HCT116 (cell line): ENCODE results near the gene GJD2. TPM values are rescaled to one million over a fixed set of nuclear protein-coding genes. Genes with fewer than 3 reads are reported as not detected.

ENCODE experiments used
- ATAC-seq: fragments of 200-7000 bp; cut with Tn5 transposase; 2 replicates; pipeline ENCODE4 v1.9.1; 2020; ENCODE audit warnings: mild to moderate bottlenecking, moderate library complexity
- BruUV-seq: library from RNA; stranded (reverse); fragments of 400-500 nt; replicated peaks from 2 replicates; lab custom pipeline; 2021; lab: Mats Ljungman, UMichigan
- CTCF ChIA-PET: fragments of 300-600 bp; sonication (Branson Sonifier 250); formaldehyde crosslinking; loops from one replicate; lab custom pipeline; 2021; ENCODE audit warnings: antibody characterized with exemption; lab: Charles Lee
- POLR2A ChIA-PET: fragments of 300-600, 350-600 bp; sonication (Branson Sonifier 250); formaldehyde crosslinking; loops from one replicate; lab custom pipeline; 2021; ENCODE audit warnings: antibody characterized with exemption; lab: Charles Lee
- RAD21 ChIA-PET, 2 experiments: fragments of 300-600 bp; sonication (Branson Sonifier 250); formaldehyde crosslinking; loops; one replicate each; lab custom pipeline; 2023; ENCODE audit warnings: low total read pairs in 2 of 2; ENCODE audit not compliant: uncharacterized antibody in 2 of 2, unreplicated experiment in 2 of 2, low non-redundant PET in 1 of 2; lab: Charles Lee
- DNase-seq: peaks from one replicate; pipeline ENCODE4 v3.0.0-alpha.2; 2010; ENCODE audit warnings: low read depth, low spot score
- H2AFZ ChIP-seq: fragments of 200-600 bp; shearing (Covaris generic), sonication (generic); 2 replicates; pipeline ENCODE4 v1.6.1; 2017; ENCODE audit warnings: low read depth, mixed run types, mixed read lengths, antibody characterized with exemption, low read length; ENCODE audit not compliant: poor library complexity, severe bottlenecking
- H3K27ac ChIP-seq: 2 replicates; pipeline ENCODE4 v1.5.1; 2012; ENCODE audit warnings: low read depth, low read length
- H3K27me3 ChIP-seq: fragments of 200-600 bp; sonication (generic); 2 replicates; pipeline ENCODE4 v1.6.1; 2016; ENCODE audit warnings: mixed run types, low read length, mixed read lengths; ENCODE audit not compliant: insufficient read depth
- H3K36me3 ChIP-seq, 2 experiments: fragments of 200-500 bp in 1 of 2; fragments of 200-600 bp in 1 of 2; sonication (Bioruptor generic) in 1 of 2; sonication (generic) in 1 of 2; 2 replicates each; pipeline versions ENCODE4 v1.5.1 to v1.6.1; 2014 to 2016; ENCODE audit warnings: low read length in 2 of 2, inconsistent platforms in 1 of 2, mixed read lengths in 1 of 2, mixed run types in 1 of 2; ENCODE audit not compliant: insufficient read depth in 2 of 2, control insufficient read depth in 1 of 2
- H3K4me1 ChIP-seq, 2 experiments: fragments of 200-600 bp in 1 of 2; sonication (generic) in 1 of 2; 2 replicates each; pipeline versions ENCODE4 v1.5.1 to v1.6.1; 2012 to 2017; ENCODE audit warnings: low read length in 2 of 2, inconsistent platforms in 1 of 2, mild to moderate bottlenecking in 1 of 2, mixed read lengths in 1 of 2, mixed run types in 1 of 2, moderate library complexity in 1 of 2; ENCODE audit not compliant: insufficient read depth in 2 of 2, control insufficient read depth in 1 of 2
- H3K4me2 ChIP-seq: fragments of 200-600 bp; sonication (generic); 2 replicates; pipeline ENCODE4 v1.6.1; 2017; ENCODE audit warnings: mixed run types, low read length, mixed read lengths
- H3K4me3 ChIP-seq, 2 experiments: fragments of 200-600 bp in 1 of 2; sonication (generic) in 1 of 2; replicated peaks in 1 of 2; 2 replicates each; pipeline ENCODE4 v1.5.1; 2011 to 2016; ENCODE audit warnings: low read length in 2 of 2, control low read depth in 1 of 2, low read depth in 1 of 2, mild to moderate bottlenecking in 1 of 2, mixed read lengths in 1 of 2, mixed run types in 1 of 2
- H3K79me2 ChIP-seq: fragments of 200-600 bp; sonication (generic); 2 replicates; pipeline ENCODE4 v1.6.1; 2017; ENCODE audit warnings: mild to moderate bottlenecking, mixed run types, low read length, moderate library complexity, mixed read lengths; ENCODE audit not compliant: insufficient read depth
- H3K9ac ChIP-seq: fragments of 200-600 bp; sonication (generic); 2 replicates; pipeline ENCODE4 v1.6.1; 2016; ENCODE audit warnings: low read length, mixed read lengths
- H3K9me2 ChIP-seq: fragments of 200-600 bp; sonication (generic), shearing (Covaris generic); 2 replicates; pipeline ENCODE4 v1.6.1; 2017; ENCODE audit warnings: mixed run types, mild to moderate bottlenecking, moderate library complexity; ENCODE audit not compliant: insufficient read depth
- H3K9me3 ChIP-seq, 2 experiments: fragments of 200-500 bp in 1 of 2; fragments of 200-600 bp in 1 of 2; sonication (Bioruptor generic) in 1 of 2; sonication (generic) in 1 of 2; 2 replicates each; pipeline ENCODE4 v1.6.1; 2014 to 2017; ENCODE audit warnings: low read length in 2 of 2, mixed read lengths in 2 of 2, inconsistent platforms in 1 of 2, low read depth in 1 of 2, mild to moderate bottlenecking in 1 of 2, mixed run types in 1 of 2, moderate library complexity in 1 of 2; ENCODE audit not compliant: control insufficient read depth in 1 of 2, insufficient read depth in 1 of 2
- H4K20me1 ChIP-seq: fragments of 200-600 bp; sonication (generic), shearing (Covaris generic); 2 replicates; pipeline ENCODE4 v1.6.1; 2017; ENCODE audit warnings: mixed run types, mild to moderate bottlenecking, moderate library complexity; ENCODE audit not compliant: insufficient read depth
- SP1 ChIP-seq: IDR thresholded peaks from 2 replicates; pipeline ENCODE4 v1.6.1; 2012; ENCODE audit warnings: low read depth
- intact Hi-C: fragments of 100-400 bp; cut with micrococcal nuclease; formaldehyde crosslinking; loops from 2 replicates; pipeline ENCODE4 v1.10.0; 2022
- total RNA-seq: library from RNA; stranded (reverse); gene quantifications from one replicate; pipeline ENCODE4 v1.2.1, GENCODE V29; 2021; ENCODE audit not compliant: unreplicated experiment
- TF ChIP-seq, protein P1 (sequence below): IDR thresholded peaks from 2 replicates; pipeline ENCODE4 v1.6.1; 2011; ENCODE audit warnings: mild to moderate bottlenecking, low read length, moderate library complexity; ENCODE audit not compliant: insufficient replicate concordance; ENCODE audit errors: extremely low read depth
- TF ChIP-seq, protein P2 (sequence below): IDR thresholded peaks from 2 replicates; pipeline ENCODE4 v1.6.1; 2012; ENCODE audit warnings: low read depth
- TF ChIP-seq, protein P3 (sequence below): IDR thresholded peaks from 2 replicates; pipeline ENCODE4 v1.6.1; 2012

Gene GJD2
- total RNA-seq, 1 experiment from 2014 or later: not detected

DNA sequence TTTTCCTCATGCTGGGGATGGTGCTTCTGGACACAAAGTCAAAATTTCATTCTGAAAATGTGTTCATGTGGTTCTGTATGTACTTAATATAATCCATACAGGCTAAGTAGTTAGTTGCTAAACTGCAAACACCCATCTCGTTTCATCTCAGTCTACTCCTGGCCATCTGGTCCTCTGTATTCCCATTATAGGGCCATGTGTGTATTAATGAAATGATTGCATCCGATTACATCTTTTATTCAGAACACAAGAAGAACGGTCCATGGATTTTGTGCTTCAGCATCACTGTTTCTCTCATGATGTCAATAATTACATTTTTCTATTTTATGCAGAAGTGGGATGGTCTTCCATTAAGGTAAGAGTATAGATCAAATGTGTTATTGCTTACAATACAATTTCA, 6.1 kb upstream of the GJD2 start:
- Histone ChIP-seq H3K27ac (no peak overlapping the region), H3K4me1 (no peaks in the 10 kb centered on the region), H3K79me2 (no peaks in the 10 kb centered on the region), H3K4me3 (no peak overlapping the region), H4K20me1 (no peaks in the 10 kb centered on the region), H3K9me3 (no peaks in the 10 kb centered on the region), H3K9ac (no peak overlapping the region), H2AFZ (no peak overlapping the region), H3K4me2 (no peak overlapping the region), H3K36me3 (no peaks in the 10 kb centered on the region), H3K9me2 (no peaks in the 10 kb centered on the region), H3K27me3 (peaks cover 83% of the 10 kb centered on the region)
- RAD21 ChIA-PET: no interaction called here
- POLR2A ChIA-PET: no interaction called here
- no peak for ATAC-seq
- BruUV-seq: no TSS peak
- intact Hi-C loops: no loop called here
- no peak for DNase-seq
- TF ChIP-seq, protein P1, sequence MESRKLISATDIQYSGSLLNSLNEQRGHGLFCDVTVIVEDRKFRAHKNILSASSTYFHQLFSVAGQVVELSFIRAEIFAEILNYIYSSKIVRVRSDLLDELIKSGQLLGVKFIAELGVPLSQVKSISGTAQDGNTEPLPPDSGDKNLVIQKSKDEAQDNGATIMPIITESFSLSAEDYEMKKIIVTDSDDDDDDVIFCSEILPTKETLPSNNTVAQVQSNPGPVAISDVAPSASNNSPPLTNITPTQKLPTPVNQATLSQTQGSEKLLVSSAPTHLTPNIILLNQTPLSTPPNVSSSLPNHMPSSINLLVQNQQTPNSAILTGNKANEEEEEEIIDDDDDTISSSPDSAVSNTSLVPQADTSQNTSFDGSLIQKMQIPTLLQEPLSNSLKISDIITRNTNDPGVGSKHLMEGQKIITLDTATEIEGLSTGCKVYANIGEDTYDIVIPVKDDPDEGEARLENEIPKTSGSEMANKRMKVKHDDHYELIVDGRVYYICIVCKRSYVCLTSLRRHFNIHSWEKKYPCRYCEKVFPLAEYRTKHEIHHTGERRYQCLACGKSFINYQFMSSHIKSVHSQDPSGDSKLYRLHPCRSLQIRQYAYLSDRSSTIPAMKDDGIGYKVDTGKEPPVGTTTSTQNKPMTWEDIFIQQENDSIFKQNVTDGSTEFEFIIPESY: no peak
- TF ChIP-seq, protein P2, sequence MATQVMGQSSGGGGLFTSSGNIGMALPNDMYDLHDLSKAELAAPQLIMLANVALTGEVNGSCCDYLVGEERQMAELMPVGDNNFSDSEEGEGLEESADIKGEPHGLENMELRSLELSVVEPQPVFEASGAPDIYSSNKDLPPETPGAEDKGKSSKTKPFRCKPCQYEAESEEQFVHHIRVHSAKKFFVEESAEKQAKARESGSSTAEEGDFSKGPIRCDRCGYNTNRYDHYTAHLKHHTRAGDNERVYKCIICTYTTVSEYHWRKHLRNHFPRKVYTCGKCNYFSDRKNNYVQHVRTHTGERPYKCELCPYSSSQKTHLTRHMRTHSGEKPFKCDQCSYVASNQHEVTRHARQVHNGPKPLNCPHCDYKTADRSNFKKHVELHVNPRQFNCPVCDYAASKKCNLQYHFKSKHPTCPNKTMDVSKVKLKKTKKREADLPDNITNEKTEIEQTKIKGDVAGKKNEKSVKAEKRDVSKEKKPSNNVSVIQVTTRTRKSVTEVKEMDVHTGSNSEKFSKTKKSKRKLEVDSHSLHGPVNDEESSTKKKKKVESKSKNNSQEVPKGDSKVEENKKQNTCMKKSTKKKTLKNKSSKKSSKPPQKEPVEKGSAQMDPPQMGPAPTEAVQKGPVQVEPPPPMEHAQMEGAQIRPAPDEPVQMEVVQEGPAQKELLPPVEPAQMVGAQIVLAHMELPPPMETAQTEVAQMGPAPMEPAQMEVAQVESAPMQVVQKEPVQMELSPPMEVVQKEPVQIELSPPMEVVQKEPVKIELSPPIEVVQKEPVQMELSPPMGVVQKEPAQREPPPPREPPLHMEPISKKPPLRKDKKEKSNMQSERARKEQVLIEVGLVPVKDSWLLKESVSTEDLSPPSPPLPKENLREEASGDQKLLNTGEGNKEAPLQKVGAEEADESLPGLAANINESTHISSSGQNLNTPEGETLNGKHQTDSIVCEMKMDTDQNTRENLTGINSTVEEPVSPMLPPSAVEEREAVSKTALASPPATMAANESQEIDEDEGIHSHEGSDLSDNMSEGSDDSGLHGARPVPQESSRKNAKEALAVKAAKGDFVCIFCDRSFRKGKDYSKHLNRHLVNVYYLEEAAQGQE: no peak
- TF ChIP-seq, protein P3, sequence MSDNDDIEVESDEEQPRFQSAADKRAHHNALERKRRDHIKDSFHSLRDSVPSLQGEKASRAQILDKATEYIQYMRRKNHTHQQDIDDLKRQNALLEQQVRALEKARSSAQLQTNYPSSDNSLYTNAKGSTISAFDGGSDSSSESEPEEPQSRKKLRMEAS: no peak
- no peak for TF ChIP-seq SP1
- CTCF ChIA-PET: no interaction called here
